WTC11 (cell line): ENCODE results near the gene TP53BP2. TPM values are rescaled to one million over a fixed set of nuclear protein-coding genes. Genes with fewer than 3 reads are reported as not detected.
A peak's percentile ranks its signal among the peaks of the same experiment; 100 is the strongest.
"Not testable (repeated sequence)": the region's sequence is repeated elsewhere in the genome, so short reads cannot be mapped to it uniquely, and the experiment has no call there.

Experiments used
- ATAC-seq: fragments of 200-7000 bp; cut with Tn5 transposase; 2 replicates; pipeline ENCODE4 v1.10.0; 2021; ENCODE audit warnings: mild to moderate bottlenecking, moderate library complexity
- CTCF ChIA-PET: fragments of 300-600 bp; sonication (Branson Sonifier 250); formaldehyde crosslinking; loops from one replicate; lab custom pipeline; 2021; ENCODE audit warnings: antibody characterized with exemption; lab: Charles Lee
- POLR2A ChIA-PET: fragments of 350-600 bp; sonication (Branson Sonifier 250); formaldehyde crosslinking; loops from one replicate; lab custom pipeline; 2021; ENCODE audit warnings: antibody characterized with exemption; lab: Charles Lee
- DNase-seq: peaks from one replicate; pipeline ENCODE4 v3.0.0; 2021; ENCODE audit warnings: low spot score
- H3K27ac Mint-ChIP-seq: 2 replicates; pipeline ENCODE4 v1.8.0; 2021; ENCODE audit warnings: mixed read lengths
- H3K27me3 Mint-ChIP-seq: 2 replicates; pipeline ENCODE4 v1.8.0; 2021; ENCODE audit warnings: low read depth, mild to moderate bottlenecking, moderate library complexity, mixed read lengths
- H3K36me3 Mint-ChIP-seq: 2 replicates; pipeline ENCODE4 v1.8.0; 2021; ENCODE audit warnings: mixed read lengths
- H3K4me1 Mint-ChIP-seq: 2 replicates; pipeline ENCODE4 v1.8.0; 2022; ENCODE audit warnings: mixed read lengths
- H3K4me3 Mint-ChIP-seq: 2 replicates; pipeline ENCODE4 v1.8.0; 2021; ENCODE audit warnings: mild to moderate bottlenecking, moderate library complexity, mixed read lengths
- H3K9me3 Mint-ChIP-seq: 2 replicates; pipeline ENCODE4 v1.8.0; 2021; ENCODE audit warnings: mixed read lengths
- AFF4 ChIP-seq: sonication (generic); formaldehyde crosslinking; IDR thresholded peaks from 2 replicates; pipeline ENCODE4 v1.8.1; 2023; ENCODE audit warnings: mild to moderate bottlenecking, missing genetic modification reagents, borderline replicate concordance
- ATF1 ChIP-seq: sonication (generic); formaldehyde crosslinking; IDR thresholded peaks from 2 replicates; pipeline ENCODE4 v1.8.1; 2023; ENCODE audit warnings: mild to moderate bottlenecking, moderate library complexity, missing genetic modification reagents
- E2F1 ChIP-seq: sonication (generic); formaldehyde crosslinking; IDR thresholded peaks from 2 replicates; pipeline ENCODE4 v1.8.0; 2022; ENCODE audit warnings: mild to moderate bottlenecking, missing genetic modification reagents
- E2F5 ChIP-seq: sonication (generic); formaldehyde crosslinking; IDR thresholded peaks from 2 replicates; pipeline ENCODE4 v1.8.1; 2022; ENCODE audit warnings: mild to moderate bottlenecking, moderate library complexity, missing genetic modification reagents
- ETV6 ChIP-seq: sonication (generic); formaldehyde crosslinking; IDR thresholded peaks from 2 replicates; pipeline ENCODE4 v1.8.1; 2022; ENCODE audit warnings: mild to moderate bottlenecking, missing genetic modification reagents
- IRF2 ChIP-seq: sonication (generic); formaldehyde crosslinking; IDR thresholded peaks from 2 replicates; pipeline ENCODE4 v1.8.0; 2022; ENCODE audit warnings: low read depth, missing genetic modification reagents, borderline replicate concordance
- MLX ChIP-seq: sonication (generic); formaldehyde crosslinking; IDR thresholded peaks from 2 replicates; pipeline ENCODE4 v1.8.1; 2023; ENCODE audit warnings: mild to moderate bottlenecking, missing genetic modification reagents, moderate library complexity
- NR1H2 ChIP-seq: sonication (generic); formaldehyde crosslinking; IDR thresholded peaks from 2 replicates; pipeline ENCODE4 v1.9.0; 2021; ENCODE audit warnings: mild to moderate bottlenecking, moderate library complexity, missing genetic modification reagents
- NR3C1 ChIP-seq: sonication (generic); formaldehyde crosslinking; conservative IDR thresholded peaks from 2 replicates; pipeline ENCODE4 v1.8.1; 2023; ENCODE audit warnings: low read depth, mild to moderate bottlenecking, missing genetic modification reagents
- OVOL2 ChIP-seq: fragments of 250-450 bp; sonication (Bioruptor Pico); IDR thresholded peaks from 2 replicates; pipeline ENCODE4 v1.9.0; 2021; ENCODE audit warnings: mild to moderate bottlenecking, borderline replicate concordance
- RELA ChIP-seq: sonication (generic); formaldehyde crosslinking; IDR thresholded peaks from 2 replicates; pipeline ENCODE4 v1.8.1; 2022; ENCODE audit warnings: missing genetic modification reagents, mild to moderate bottlenecking, borderline replicate concordance
- SP1 ChIP-seq: sonication (generic); formaldehyde crosslinking; conservative IDR thresholded peaks from 2 replicates; pipeline ENCODE4 v1.8.1; 2022; ENCODE audit warnings: missing genetic modification reagents
- total RNA-seq: library from RNA; stranded (reverse); gene quantifications from 3 replicates; pipeline ENCODE4 v1.2.3, GENCODE V29; 2021

The TP53BP2 gene
- total RNA-seq, 1 experiment from 2014 or later: 42.7 TPM

GRCh38 chr1:223843934-223844786 lies 1.6 kb downstream of the TP53BP2 start (continued):
- TF ChIP-seq ETV6 (CRISPR knock-in tag) (no peak), SP1 (CRISPR knock-in tag) (no peak), RELA (no peak), E2F1 (no peak), MLX (no peak), ATF1 (CRISPR knock-in tag) (no peak), NR1H2 (no peak), NR3C1 (no peak)

GRCh38 chr1:223842784-223843183 lies 3.0 kb downstream of the TP53BP2 start:
- H3K27me3 Mint-ChIP-seq: no peaks in the 10 kb centered on the region
- no peak overlapping the region for H3K4me3 Mint-ChIP-seq
- CTCF ChIA-PET: no interaction called here
- no peak for DNase-seq
- TF ChIP-seq E2F5 (no peak), ATF1 (CRISPR knock-in tag) (no peak), AFF4 (no peak), OVOL2 (CRISPR knock-in tag) (no peak), RELA (no peak), IRF2 (no peak)
- peaks cover 45% of the 10 kb centered on the region for H3K4me1 Mint-ChIP-seq
- H3K9me3 Mint-ChIP-seq: 0 out of 2 replicates have a peak, but pooled peaks cover under 1% of the 10 kb centered on the region
- 0 out of 2 replicates have a peak overlapping the region, but pooled peaks have one; percentile 28 for H3K27ac Mint-ChIP-seq
- POLR2A ChIA-PET: no interaction called here
- ATAC-seq: no peak
- H3K36me3 Mint-ChIP-seq: 0 out of 2 replicates have a peak, but pooled peaks cover 4% of the 10 kb centered on the region

- peaks cover 48% of the 10 kb centered on the region for H3K4me1 Mint-ChIP-seq
- not testable (repeated sequence) for H3K4me3 Mint-ChIP-seq, H3K9me3 Mint-ChIP-seq, H3K36me3 Mint-ChIP-seq, DNase-seq, ATAC-seq, H3K27me3 Mint-ChIP-seq, H3K27ac Mint-ChIP-seq
- ChIA-PET POLR2A (interaction anchor here (0.6 kb wide), 1 partner anchor 478 kb away, joined by 5 read pairs; the partner anchor contains the start of gene SUSD4), CTCF (interaction anchor here (1.1 kb wide), 1 partner anchor 93 kb away, joined by 3 read pairs; no protein-coding TSS in a partner anchor)
These were observed 3.6 kb downstream of the TP53BP2 start for GRCh38 chr1:223841977-223842623.
